K562 (cell line): Measurements from ENCODE around the gene PYROXD2. TPM values are rescaled to one million over a fixed set of nuclear protein-coding genes. Genes with fewer than 3 reads are reported as not detected.

Experiments
- ATAC-seq: fragments of 200-7000 bp; cut with Tn5 transposase; 3 replicates; pipeline ENCODE4 v1.9.1; 2020; ENCODE audit warnings: moderate library complexity
- BruUV-seq: library from RNA; stranded (reverse); fragments of 400-500 nt; replicated peaks from 2 replicates; lab custom pipeline; 2021; lab: Mats Ljungman, UMichigan
- CTCF ChIA-PET: fragments of 300-600 bp; formaldehyde crosslinking; extraction: SDS; loops from one replicate; lab custom pipeline; 2021; ENCODE audit warnings: low intra/inter-chr PET ratio; lab: Yijun Ruan, JAX
- POLR2A ChIA-PET: fragments of 300-600, 350-650 bp; sonication (Branson Sonifier 250); formaldehyde crosslinking; extraction: SDS; loops from one replicate; lab custom pipeline; 2021; ENCODE audit warnings: antibody characterized with exemption, inconsistent platforms; lab: Yijun Ruan, JAX
- DNase-seq, 4 experiments: peaks; one replicate each; pipeline versions ENCODE4 v3.0.0 to v3.0.0-alpha.2; 2011 to 2018; ENCODE audit warnings: low spot score in 3 of 4, mixed read lengths in 3 of 4; ENCODE audit errors: extremely low read depth in 1 of 4
- FAIRE-seq: peaks from 2 replicates; lab custom pipeline; 2011; peaks lifted over from hg19 to GRCh38; lab: Jason Lieb, UNC
- H2AFZ ChIP-seq: 2 replicates; pipeline ENCODE4 v1.6.0; 2011; ENCODE audit warnings: low read depth, low read length, control low read depth, inconsistent platforms
- H3K27ac ChIP-seq: fragments of 200-600 bp; 3 replicates; pipeline ENCODE4 v1.8.0; 2011; ENCODE audit warnings: low read depth, mild to moderate bottlenecking, control low read depth, inconsistent platforms, low read length, moderate library complexity, mixed read lengths; ENCODE audit errors: extremely low read depth
- H3K27me3 ChIP-seq, 2 experiments: fragments of 300-600 bp in 1 of 2; 2 replicates in 1 of 2; 3 replicates in 1 of 2; pipeline versions ENCODE4 v1.6.0 to v1.8.0; 2011; ENCODE audit warnings: inconsistent platforms in 2 of 2, low read length in 2 of 2, mild to moderate bottlenecking in 1 of 2, mixed read lengths in 1 of 2, moderate library complexity in 1 of 2; ENCODE audit not compliant: control insufficient read depth in 2 of 2, insufficient read depth in 2 of 2
- H3K36me3 ChIP-seq: fragments of 300-600 bp; 3 replicates; pipeline ENCODE4 v1.8.0; 2011; ENCODE audit warnings: mild to moderate bottlenecking, low read length, inconsistent platforms; ENCODE audit not compliant: control insufficient read depth, insufficient read depth
- H3K4me1 ChIP-seq, 2 experiments: fragments of 200-600 bp in 1 of 2; replicated peaks in 1 of 2; 2 replicates in 1 of 2; 3 replicates in 1 of 2; pipeline versions ENCODE4 v1.5.1 to v1.8.0; 2011; ENCODE audit warnings: inconsistent platforms in 2 of 2, low read length in 2 of 2, mild to moderate bottlenecking in 1 of 2, mixed read lengths in 1 of 2, moderate library complexity in 1 of 2; ENCODE audit not compliant: control insufficient read depth in 2 of 2, insufficient read depth in 2 of 2
- H3K4me2 ChIP-seq: 2 replicates; pipeline ENCODE4 v1.6.1; 2011; ENCODE audit warnings: low read length, control low read depth, inconsistent platforms, mixed read lengths; ENCODE audit not compliant: insufficient read depth
- H3K4me3 ChIP-seq: fragments of 200-600 bp; sonication (generic), shearing (Covaris generic); 2 replicates; pipeline ENCODE4 v1.5.1; 2016; ENCODE audit warnings: control low read depth, inconsistent platforms
- H3K79me2 ChIP-seq: fragments of 200-600 bp; 3 replicates; pipeline ENCODE4 v1.8.0; 2011; ENCODE audit warnings: low read length, inconsistent platforms; ENCODE audit not compliant: control insufficient read depth, insufficient read depth
- H3K9ac ChIP-seq, 2 experiments: 2 replicates each; pipeline versions ENCODE4 v1.6.0 to v1.6.1; 2011; ENCODE audit warnings: low read depth in 2 of 2, low read length in 2 of 2, control low read depth in 1 of 2, inconsistent platforms in 1 of 2, mild to moderate bottlenecking in 1 of 2, mixed read lengths in 1 of 2; ENCODE audit not compliant: insufficient read depth in 1 of 2
- H3K9me1 ChIP-seq: one replicate; pipeline ENCODE4 v1.6.0; 2011; ENCODE audit warnings: inconsistent platforms, mild to moderate bottlenecking, low read length, moderate library complexity; ENCODE audit not compliant: control insufficient read depth, insufficient read depth
- H3K9me3 ChIP-seq: replicated peaks from 2 replicates; pipeline ENCODE4 v1.5.1; 2011; ENCODE audit warnings: low read depth, low read length, inconsistent platforms; ENCODE audit not compliant: control insufficient read depth, insufficient read depth
- H4K20me1 ChIP-seq: replicated peaks from 2 replicates; pipeline ENCODE4 v1.6.1; 2011; ENCODE audit warnings: low read length, inconsistent platforms, mixed read lengths; ENCODE audit not compliant: control insufficient read depth, insufficient read depth
- CBX3 ChIP-seq, 2 experiments: IDR thresholded peaks; 1 replicate in 1 of 2; 2 replicates in 1 of 2; pipeline ENCODE4 v1.6.1; 2012; ENCODE audit warnings: inconsistent platforms in 2 of 2, low read length in 2 of 2, borderline replicate concordance in 1 of 2, control low read depth in 1 of 2
- CBX5 ChIP-seq: IDR thresholded peaks from 2 replicates; pipeline ENCODE4 v1.6.1; 2014; ENCODE audit warnings: low read depth, borderline replicate concordance
- CHD7 ChIP-seq: fragments of 200-600 bp; sonication (generic); IDR thresholded peaks from one replicate; pipeline ENCODE4 v1.6.1; 2012; ENCODE audit warnings: mild to moderate bottlenecking, low read depth, low read length, inconsistent platforms
- POLR2G ChIP-seq: fragments of 200-400 bp; formaldehyde crosslinking; IDR thresholded peaks from 2 replicates; pipeline ENCODE4 v1.6.1; 2017; ENCODE audit warnings: low read depth, mild to moderate bottlenecking, antibody characterized with exemption, low read length, moderate library complexity
- SIRT6 ChIP-seq: IDR thresholded peaks from one replicate; pipeline ENCODE4 v1.6.1; 2012; ENCODE audit warnings: low read depth, mild to moderate bottlenecking, control low read depth, inconsistent platforms, low read length, moderate library complexity
- ZNF57 ChIP-seq: fragments of 450-650 bp; formaldehyde crosslinking; IDR thresholded peaks from 2 replicates; pipeline ENCODE4 v1.4.0; 2020; ENCODE audit warnings: mild to moderate bottlenecking, moderate library complexity
- WGBS: fragments of 100-300 bp; shearing (Covaris generic); methylation state at CpG from one replicate; pipeline ENCODE4 v1.1.6; 2016; ENCODE audit warnings: low coverage, mixed read lengths; ENCODE audit not compliant: insufficient coverage; ENCODE audit errors: missing lambda C conversion rate; 5-methylcytosine and 5-hydroxymethylcytosine counted together
- in situ Hi-C: fragments of 300-500 bp; cut with MboI; formaldehyde crosslinking; loops from 4 replicates; pipeline ENCODE4 v1.15.0; 2018; ENCODE audit warnings: inconsistent platforms, mixed read lengths
- intact Hi-C: fragments of 100-400 bp; cut with micrococcal nuclease; formaldehyde crosslinking; loops from 2 replicates; pipeline ENCODE4 v1.14.2; 2022
- polyA plus RNA-seq, 8 experiments: library from polyadenylated mRNA; depleted of rRNA in 4 of 8; stranded (reverse) in 5 of 8; unstranded in 3 of 8; fragments of >200 nt; fragmentation: Nextera tagmentation in 2 of 8; fragmentation: Illumina TruSeq in 1 of 8; extraction: Ambion mirVana in 2 of 8; extraction: Trizol in 1 of 8; gene quantifications; 2 replicates each; pipeline versions ENCODE4 v1.2.1 to v1.2.3, GENCODE V29; 2011 to 2014; ENCODE audit warnings: inconsistent platforms in 1 of 8, missing spikeins in 1 of 8
- total RNA-seq, 7 experiments: library from RNA; depleted of rRNA in 6 of 7; stranded (reverse); fragments of >200 nt in 6 of 7; fragmentation: Illumina TruSeq in 2 of 7; extraction: Trizol in 2 of 7; gene quantifications; 2 replicates each; pipeline versions ENCODE4 v1.2.1 to v1.2.3, GENCODE V29; 2011 to 2021; ENCODE audit warnings: low replicate concordance in 1 of 7

The PYROXD2 gene
- total and polyA plus RNA-seq, 9 of the 15 experiments (the other 6 are each of a cell fraction or from before 2014, with no cell fraction given): 0.14 to 1.4 (median 0.58) TPM

GRCh38 chr10:98346847-98347246 lies 68.1 kb downstream of the PYROXD2 start:
- 5% methylated on average over 5 of the region's 6 CpGs for WGBS
- H4K20me1 ChIP-seq: no peaks in the 10 kb centered on the region
- no TSS peak for BruUV-seq
- H2AFZ ChIP-seq: no peak overlapping the region
- POLR2A ChIA-PET: no interaction called here
- H3K9ac ChIP-seq: no peak overlapping the region
- peaks cover 4 to 30% of the 10 kb centered on the region in 2 experiments; a peak in 3 of 5 replicates for H3K27me3 ChIP-seq
- no peak overlapping the region for H3K27ac ChIP-seq
- H3K9me1 ChIP-seq: no peaks in the 10 kb centered on the region
- no peaks in the 10 kb centered on the region; the same call in 1 of the 2 replicates for H3K9me3 ChIP-seq
- no peaks in the 10 kb centered on the region; a peak in 1 of 5 replicates for H3K4me1 ChIP-seq
- intact Hi-C loops: no loop called here
- CTCF ChIA-PET: no interaction called here
- no peak for ATAC-seq
- TF ChIP-seq ZNF57 (CRISPR knock-in tag) (no peak), SIRT6 (no peak), POLR2G (no peak), CBX3 (IDR thresholded peaks at IDR 0.05; ENCODE audit: borderline replicate concordance in 1 of 2, low read length in 2 of 2) (peak in 1 of 2 experiments; percentile 56; a peak in 1 of 3 replicates), CBX5 (peak; percentile 72; the same call in 1 of the 2 replicates), CHD7 (no peak)
- no peaks in the 10 kb centered on the region for H3K79me2 ChIP-seq
- FAIRE-seq: no peak
- H3K4me3 ChIP-seq: no peak overlapping the region
- no peaks in the 10 kb centered on the region for H3K36me3 ChIP-seq
- no peak for DNase-seq
- H3K4me2 ChIP-seq: no peak overlapping the region
- in situ Hi-C loops: no loop called here
